Breast epithelium (tissue), 4 donors: ENCODE data around the gene KDM4B. TPM values are rescaled to one million over a fixed set of nuclear protein-coding genes. Genes with fewer than 3 reads are reported as not detected.

Source experiments
- DNase-seq, 2 donors: peaks; one replicate each; pipeline ENCODE4 v3.0.0-alpha.2; 2019; ENCODE audit warnings: low spot score in 2 of 2
- H3K27ac ChIP-seq, 2 donors: fragments of 200-600 bp; sonication (generic) in 1 of 2; one replicate each; pipeline ENCODE4 v1.5.1; 2016 to 2019; ENCODE audit warnings: mild to moderate bottlenecking in 1 of 2
- H3K27me3 ChIP-seq, 2 donors: fragments of 200-600 bp; sonication (generic) in 1 of 2; one replicate each; pipeline versions ENCODE4 v1.5.1 to v1.6.0; 2017 to 2019; ENCODE audit warnings: control low read depth in 1 of 2, mild to moderate bottlenecking in 1 of 2
- H3K36me3 ChIP-seq: fragments of 200-600 bp; one replicate; pipeline ENCODE4 v1.5.1; 2019
- H3K4me1 ChIP-seq, 2 donors: fragments of 200-600 bp; sonication (generic); one replicate each; pipeline ENCODE4 v1.5.1; 2016 to 2019; ENCODE audit warnings: control low read depth in 1 of 2
- H3K4me3 ChIP-seq, 3 donors: fragments of 200-600 bp; sonication (generic); 1 replicate in 2 of 3; 2 replicates in 1 of 3; pipeline ENCODE4 v1.5.1; 2016 to 2019; ENCODE audit warnings: mild to moderate bottlenecking in 3 of 3, moderate library complexity in 2 of 3
- H3K9me3 ChIP-seq, 2 donors: fragments of 200-600 bp; sonication (generic) in 1 of 2; one replicate each; pipeline ENCODE4 v1.5.1; 2016 to 2019; ENCODE audit warnings: control low read depth in 1 of 2
- POLR2A ChIP-seq: fragments of 450-650 bp; IDR thresholded peaks from one replicate; pipeline ENCODE4 v1.6.1; 2016; ENCODE audit warnings: antibody characterized with exemption, mild to moderate bottlenecking, moderate library complexity
- POLR2AphosphoS5 ChIP-seq, 3 donors: sonication (generic); formaldehyde crosslinking; IDR thresholded peaks; one replicate each; pipeline ENCODE4 v1.6.1; 2017; ENCODE audit warnings: antibody characterized with exemption in 3 of 3
- intact Hi-C: fragments of 100-400 bp; cut with DNase I; formaldehyde crosslinking; loops from one replicate; pipeline ENCODE4 v1.15.1; 2023; ENCODE audit warnings: low total_unique reads
- total RNA-seq, 3 donors: library from RNA; depleted of rRNA; stranded (reverse); fragments of >200 nt; gene quantifications; one replicate each; pipeline ENCODE4 v1.1.0, GENCODE V29; 2016
- TF ChIP-seq, protein P1 (sequence below), 3 donors: fragments of 450-650 bp; IDR thresholded peaks; one replicate each; pipeline ENCODE4 v1.5.1; 2016 to 2017; ENCODE audit warnings: antibody characterized with exemption in 3 of 3, mild to moderate bottlenecking in 3 of 3, moderate library complexity in 3 of 3

Gene KDM4B
- total RNA-seq, 3 donors from 2014 or later, result 25.0 to 55.3 (median 40.3) TPM

DNA sequence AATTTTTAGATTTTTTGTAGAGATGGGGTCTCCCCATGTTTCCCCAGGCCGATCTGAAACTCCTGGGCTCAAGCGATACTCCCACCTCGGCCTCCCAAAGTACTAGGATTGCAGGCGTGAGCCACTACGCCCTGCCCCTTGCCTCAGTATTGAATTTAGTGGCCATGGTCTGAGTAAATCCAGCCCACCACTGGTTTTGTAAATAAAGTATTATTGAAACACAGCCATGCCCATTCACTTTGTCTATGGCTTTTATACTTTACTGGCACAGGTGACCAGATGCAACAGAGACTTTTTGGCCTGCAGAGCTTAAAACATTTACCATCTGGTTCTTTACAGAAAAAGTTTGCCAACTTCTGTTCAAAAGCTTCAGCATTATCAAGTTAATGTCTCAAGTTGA, 227.9 kb downstream of the KDM4B start:
- Histone ChIP-seq H3K4me3 (no peak overlapping the region), H3K27ac (no peak overlapping the region), H3K36me3 (no peaks in the 10 kb centered on the region), H3K9me3 (peaks cover 14 to 19% of the 10 kb centered on the region in 2 donors), H3K4me1 (no peaks in the 10 kb centered on the region), H3K27me3 (no peaks in the 10 kb centered on the region)
- intact Hi-C loops, result loop anchor here (5.0 kb wide), 1 partner anchor 1065 kb away; no protein-coding TSS in a partner anchor
- DNase-seq, result no peak
- TF ChIP-seq POLR2AphosphoS5 (IDR thresholded peaks at IDR 0.05), result no peak
- no peak for TF ChIP-seq POLR2A
- TF ChIP-seq, protein P1, sequence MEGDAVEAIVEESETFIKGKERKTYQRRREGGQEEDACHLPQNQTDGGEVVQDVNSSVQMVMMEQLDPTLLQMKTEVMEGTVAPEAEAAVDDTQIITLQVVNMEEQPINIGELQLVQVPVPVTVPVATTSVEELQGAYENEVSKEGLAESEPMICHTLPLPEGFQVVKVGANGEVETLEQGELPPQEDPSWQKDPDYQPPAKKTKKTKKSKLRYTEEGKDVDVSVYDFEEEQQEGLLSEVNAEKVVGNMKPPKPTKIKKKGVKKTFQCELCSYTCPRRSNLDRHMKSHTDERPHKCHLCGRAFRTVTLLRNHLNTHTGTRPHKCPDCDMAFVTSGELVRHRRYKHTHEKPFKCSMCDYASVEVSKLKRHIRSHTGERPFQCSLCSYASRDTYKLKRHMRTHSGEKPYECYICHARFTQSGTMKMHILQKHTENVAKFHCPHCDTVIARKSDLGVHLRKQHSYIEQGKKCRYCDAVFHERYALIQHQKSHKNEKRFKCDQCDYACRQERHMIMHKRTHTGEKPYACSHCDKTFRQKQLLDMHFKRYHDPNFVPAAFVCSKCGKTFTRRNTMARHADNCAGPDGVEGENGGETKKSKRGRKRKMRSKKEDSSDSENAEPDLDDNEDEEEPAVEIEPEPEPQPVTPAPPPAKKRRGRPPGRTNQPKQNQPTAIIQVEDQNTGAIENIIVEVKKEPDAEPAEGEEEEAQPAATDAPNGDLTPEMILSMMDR (IDR thresholded peaks at IDR 0.05), result no peak

DNA sequence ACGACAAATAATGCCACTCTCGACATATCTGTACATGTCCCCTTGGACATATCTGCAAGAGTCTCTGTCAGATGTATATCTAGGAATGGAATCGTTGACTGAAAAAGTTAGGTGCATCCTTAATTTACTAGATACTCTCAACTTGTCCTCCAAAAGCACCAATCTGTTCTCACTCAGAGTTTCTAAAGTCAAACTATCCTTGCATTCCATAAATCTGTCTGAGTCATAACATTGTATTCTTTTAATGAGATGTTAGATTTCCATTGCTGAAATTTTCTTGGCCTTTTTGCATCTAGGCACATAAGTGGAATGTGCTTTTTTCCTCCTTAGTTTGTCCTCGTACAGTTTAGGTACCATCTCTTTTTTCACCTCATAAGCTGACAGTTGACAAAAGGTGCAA, 231.9 kb downstream of the KDM4B start:
- Histone ChIP-seq H3K27ac (no peak overlapping the region), H3K4me3 (no peak overlapping the region), H3K27me3 (no peaks in the 10 kb centered on the region), H3K4me1 (no peaks in the 10 kb centered on the region), H3K36me3 (no peaks in the 10 kb centered on the region), H3K9me3 (peaks cover 29 to 30% of the 10 kb centered on the region in 2 donors)
- TF ChIP-seq, protein P1 (IDR thresholded peaks at IDR 0.05), result no peak
- TF ChIP-seq POLR2AphosphoS5 (IDR thresholded peaks at IDR 0.05) (no peak), POLR2A (no peak)
- intact Hi-C loops, result no loop called here
- no peak for DNase-seq

DNA sequence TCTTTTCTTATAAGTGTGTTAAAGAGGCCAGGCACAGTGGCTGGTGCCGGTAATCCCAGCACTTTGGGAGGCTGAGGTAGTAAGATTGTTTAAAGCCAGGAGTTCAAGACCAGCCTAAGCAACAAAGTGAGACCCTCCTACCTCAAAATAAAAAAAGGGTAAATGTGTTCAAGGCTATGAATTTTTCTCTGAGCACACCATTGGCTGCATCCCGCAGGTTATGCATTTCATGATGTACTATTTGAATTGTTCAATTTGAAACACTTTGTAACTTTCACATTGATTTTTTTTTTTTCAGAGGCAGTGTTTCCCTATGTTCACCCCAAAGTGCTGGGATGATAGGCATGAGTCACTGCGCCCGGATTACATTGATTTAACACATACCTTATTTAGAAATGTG, 233.6 kb downstream of the KDM4B start:
- TF ChIP-seq POLR2AphosphoS5 (IDR thresholded peaks at IDR 0.05) (no peak), POLR2A (no peak)
- TF ChIP-seq, protein P1 (IDR thresholded peaks at IDR 0.05), result no peak
- no peak overlapping the region for H3K4me3 ChIP-seq
- H3K27me3 ChIP-seq, result no peaks in the 10 kb centered on the region
- H3K27ac ChIP-seq, result no peak overlapping the region
- no peak for DNase-seq
- peaks cover 29 to 30% of the 10 kb centered on the region in 2 donors for H3K9me3 ChIP-seq
- no peaks in the 10 kb centered on the region for H3K36me3 ChIP-seq
- no peaks in the 10 kb centered on the region for H3K4me1 ChIP-seq
- intact Hi-C loops, result no loop called here

Other genes with a start within 250 kb of the KDM4B start
- gene DPP9, start 245.3 kb upstream of the KDM4B start, total RNA-seq, result 10 to 100 TPM; 33.6 to 74.1 (median 49.6) TPM
- gene FEM1A, start 177.4 kb upstream of the KDM4B start, total RNA-seq, result 10 to 100 TPM; 10.4 to 17.6 (median 12.5) TPM
- 1 to 10 TPM; 3.5 to 5.2 (median 4.7) TPM for gene TICAM1, start 137.4 kb upstream of the KDM4B start, total RNA-seq
- gene PLIN3, start 101.4 kb upstream of the KDM4B start, total RNA-seq, result 10 to 100 TPM; 50.1 to 77.3 (median 53.8) TPM
- under 1 TPM in 1 of 3 donors, not detected in 2; 0.64 TPM for gene ARRDC5, start 66.2 kb upstream of the KDM4B start, total RNA-seq
- gene UHRF1, start 59.6 kb upstream of the KDM4B start, total RNA-seq, result under 1 TPM; 0.32 to 0.66 (median 0.44) TPM